ENCODE measurements around the gene ZC3H4.

The ZC3H4 gene

DNA sequence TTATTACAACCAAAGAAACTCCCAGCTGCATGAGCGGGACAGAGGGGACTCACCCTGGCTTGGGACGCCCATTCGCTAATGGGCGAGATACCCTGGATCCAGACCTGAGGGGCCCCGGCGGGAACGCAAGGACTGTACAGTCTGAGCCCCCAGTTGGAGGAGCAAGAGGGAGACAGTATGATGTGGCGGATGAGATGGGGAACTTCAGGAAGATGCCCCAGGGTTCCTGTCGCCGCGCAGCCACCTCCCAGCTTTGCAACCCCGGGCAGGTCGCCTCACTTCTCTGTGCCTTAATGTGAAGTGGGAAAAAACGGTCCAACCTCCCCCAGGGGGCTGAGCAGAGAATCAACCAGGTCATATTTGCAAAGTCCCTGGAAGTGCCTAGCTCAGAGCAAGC is 91.4 kb downstream of the ZC3H4 start:
- TF ChIP-seq GATA3 (IDR thresholded peaks at IDR 0.05; ENCODE audit: low read depth, low read length), result no peak

DNA sequence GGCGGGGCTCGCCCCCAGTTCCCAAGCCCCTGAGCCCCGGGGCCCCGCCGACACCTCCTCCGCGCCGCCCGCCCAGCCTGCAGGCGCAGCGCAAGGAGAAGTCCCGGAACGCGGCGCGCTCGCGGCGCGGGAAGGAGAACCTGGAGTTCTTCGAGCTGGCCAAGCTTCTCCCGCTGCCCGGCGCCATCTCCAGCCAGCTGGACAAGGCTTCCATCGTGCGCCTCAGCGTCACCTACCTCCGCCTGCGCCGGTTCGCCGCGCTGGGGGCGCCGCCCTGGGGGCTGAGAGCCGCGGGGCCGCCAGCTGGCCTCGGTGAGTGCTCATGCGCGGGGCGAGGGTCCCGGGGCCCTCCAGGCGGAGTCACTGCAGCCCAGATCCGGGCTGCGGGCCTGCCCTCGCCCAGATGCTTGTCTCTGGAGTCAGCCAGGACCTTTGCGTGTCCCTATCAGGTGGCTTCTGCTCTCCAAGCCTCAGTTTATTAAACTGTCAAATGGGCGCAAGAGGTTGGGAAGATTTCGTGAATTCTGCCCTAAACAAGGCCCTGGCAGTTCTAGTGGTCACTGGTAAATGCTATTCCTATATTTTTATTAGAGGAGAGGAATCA is 91.9 kb downstream of the ZC3H4 start:
- TF ChIP-seq GATA3 (IDR thresholded peaks at IDR 0.05; ENCODE audit: low read depth, low read length), result no peak
- no peak for TF ChIP-seq GATA2 (IDR thresholded peaks at IDR 0.05; ENCODE audit: low read depth, low read length)

DNA sequence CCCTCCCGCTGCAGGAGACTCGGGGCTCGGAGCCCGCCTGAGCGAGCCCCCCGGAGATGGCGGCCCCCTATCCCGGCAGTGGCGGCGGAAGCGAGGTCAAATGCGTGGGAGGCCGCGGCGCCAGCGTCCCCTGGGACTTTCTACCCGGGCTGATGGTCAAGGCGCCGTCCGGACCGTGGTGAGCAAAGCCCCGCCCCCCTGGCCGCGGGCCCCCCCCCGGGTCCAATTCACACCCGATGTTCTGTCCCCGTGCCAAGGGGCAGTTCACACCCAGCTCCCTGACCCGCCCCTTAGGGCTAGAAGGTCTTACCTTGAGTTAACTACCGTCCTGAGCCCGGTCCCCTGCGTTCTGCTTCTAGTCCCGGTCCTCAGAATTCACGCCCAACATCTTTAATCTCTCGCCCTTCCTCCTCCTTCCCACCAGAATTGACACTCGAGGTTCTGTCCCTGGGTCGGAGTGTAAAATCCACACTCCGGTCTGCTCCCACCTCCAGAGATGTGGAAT is 92.5 kb downstream of the ZC3H4 start:
- TF ChIP-seq GATA3 (IDR thresholded peaks at IDR 0.05; ENCODE audit: low read depth, low read length) (no peak), GATA2 (IDR thresholded peaks at IDR 0.05; ENCODE audit: low read depth, low read length) (no peak)

DNA sequence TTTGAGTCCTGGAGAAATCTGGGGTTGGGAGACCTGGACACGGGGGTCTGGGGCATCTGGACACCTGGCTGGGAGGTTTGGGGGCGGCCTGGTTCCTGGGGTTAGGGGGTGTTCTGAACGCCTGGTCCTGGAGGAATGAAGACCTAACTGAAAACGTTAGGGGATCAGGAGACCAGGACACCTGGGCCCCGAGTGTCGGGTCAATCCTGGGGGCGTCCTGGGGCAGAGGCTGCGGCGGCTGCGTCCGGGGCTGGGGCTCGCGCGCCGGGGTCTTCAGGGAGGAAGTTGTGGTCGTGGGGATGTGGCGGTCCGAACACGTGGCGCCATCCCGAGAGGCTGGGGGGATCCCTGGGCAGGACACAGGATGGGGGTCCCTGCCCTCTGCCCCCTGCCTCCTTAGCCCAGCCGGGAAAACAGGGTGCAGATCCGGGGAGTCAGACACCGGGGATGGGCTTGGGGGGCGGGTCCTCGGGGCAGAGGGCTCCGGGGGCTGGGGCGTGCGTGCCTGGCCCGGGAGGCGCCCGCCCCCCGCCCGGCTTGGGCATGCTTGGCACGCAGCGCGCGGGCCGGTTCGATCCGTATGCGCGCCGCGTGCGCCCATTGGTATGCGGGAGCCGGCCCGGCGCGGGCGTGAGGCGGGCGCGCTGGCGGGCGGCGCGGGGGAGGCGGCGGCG is 93.3 kb downstream of the ZC3H4 start:
- no peak for TF ChIP-seq GATA3 (IDR thresholded peaks at IDR 0.05; ENCODE audit: low read depth, low read length)
- TF ChIP-seq GATA2 (IDR thresholded peaks at IDR 0.05; ENCODE audit: low read depth, low read length), result no peak

DNA sequence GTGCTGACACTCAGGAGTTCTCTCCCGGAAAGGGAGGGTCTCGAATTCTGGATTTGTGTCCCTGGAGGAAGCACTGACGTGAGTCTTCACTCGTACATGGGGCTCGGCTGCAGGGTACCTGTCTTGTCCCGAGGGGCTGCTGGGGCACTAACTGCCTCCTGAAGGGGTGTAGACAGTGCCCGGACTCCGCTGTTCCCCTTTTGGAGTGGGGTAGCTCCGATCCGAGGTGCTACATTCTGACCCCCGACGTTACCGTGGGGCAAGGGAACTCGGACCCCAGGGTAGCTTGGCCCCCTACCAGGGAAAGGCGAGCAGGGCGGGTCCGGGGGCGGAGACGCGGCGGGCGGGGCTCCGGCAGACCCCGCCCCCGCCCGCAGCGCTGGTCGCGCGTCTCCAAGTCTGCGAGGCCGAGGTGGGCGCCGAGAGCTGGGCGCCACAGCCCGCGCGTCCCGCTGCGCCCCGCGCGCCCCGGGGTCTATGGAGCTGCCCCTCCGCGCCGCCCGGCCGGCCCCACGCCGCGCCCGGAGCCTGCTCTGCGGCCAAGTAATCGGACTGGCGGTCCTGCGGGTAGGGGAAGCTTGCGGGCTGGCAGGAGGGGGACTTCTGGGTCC is 94.0 kb downstream of the ZC3H4 start, which contains the start of gene NPAS1:
Gene NPAS1 (plus strand): TSS at position 407 of the 611 bp plus-strand sequence. CDS start 1,211 bp downstream, outside the sequence.
- TF ChIP-seq GATA2 (IDR thresholded peaks at IDR 0.05; ENCODE audit: low read depth, low read length) (no peak), GATA3 (IDR thresholded peaks at IDR 0.05; ENCODE audit: low read depth, low read length) (no peak)

DNA sequence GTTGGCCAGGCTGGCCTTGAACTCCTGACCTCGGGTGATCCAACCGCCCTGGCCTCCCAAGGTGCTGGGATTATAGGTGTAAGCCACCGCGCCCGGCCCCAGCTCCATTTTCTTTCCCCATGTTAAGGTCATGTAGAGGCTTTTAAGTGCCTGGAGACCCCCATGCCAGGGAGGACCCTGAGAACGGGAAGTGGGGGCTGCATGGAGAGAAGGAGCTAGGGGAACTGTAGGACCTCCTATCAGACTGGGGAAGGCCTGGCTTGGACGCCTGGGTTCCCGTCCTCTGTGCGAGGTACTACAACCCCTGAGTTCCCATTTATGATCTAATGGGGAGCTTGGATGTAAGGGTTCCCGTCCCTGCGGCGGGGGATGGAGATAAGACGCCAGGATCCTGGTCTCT is 94.7 kb downstream of the ZC3H4 start:
- no peak for TF ChIP-seq GATA3 (IDR thresholded peaks at IDR 0.05; ENCODE audit: low read depth, low read length)
- no peak for TF ChIP-seq GATA2 (IDR thresholded peaks at IDR 0.05; ENCODE audit: low read depth, low read length)
